Suprapubic skin (tissue), 3 donors: ENCODE results near the gene POLR3A.

Experiments used
- CTCF ChIP-seq, 2 donors: fragments of 200-600 bp in 1 of 2; fragments of 450-650 bp in 1 of 2; sonication (generic) in 1 of 2; IDR thresholded peaks; one replicate each; pipeline ENCODE4 v1.5.1; 2016 to 2019; ENCODE audit warnings: antibody characterized with exemption in 2 of 2, mild to moderate bottlenecking in 1 of 2, moderate library complexity in 1 of 2
- EP300 ChIP-seq: sonication (generic); formaldehyde crosslinking; IDR thresholded peaks from one replicate; pipeline ENCODE4 v1.6.1; 2017; ENCODE audit warnings: antibody characterized with exemption
- POLR2A ChIP-seq, 2 donors: fragments of 450-650 bp; IDR thresholded peaks; one replicate each; pipeline ENCODE4 v1.6.1; 2017; ENCODE audit warnings: antibody characterized with exemption in 2 of 2, mild to moderate bottlenecking in 2 of 2, moderate library complexity in 2 of 2

- TF ChIP-seq CTCF (IDR thresholded peaks at IDR 0.05) (no peak), POLR2A (IDR thresholded peaks at IDR 0.05) (no peak), EP300 (no peak)
These were observed 108.8 kb downstream of the POLR3A start for GRCh38 chr10:77920495-77920894.
